NCI-H2171 (cell line): ENCODE measurements around the gene EXD2.
"Not testable (repeated sequence)": the region's sequence is repeated elsewhere in the genome, so short reads cannot be mapped to it uniquely, and the experiment has no call there.

Experiments
- DNase-seq: peaks from one replicate; lab custom pipeline; 2025; lab: John Stamatoyannopoulos, UW

EXD2 gene

DNA sequence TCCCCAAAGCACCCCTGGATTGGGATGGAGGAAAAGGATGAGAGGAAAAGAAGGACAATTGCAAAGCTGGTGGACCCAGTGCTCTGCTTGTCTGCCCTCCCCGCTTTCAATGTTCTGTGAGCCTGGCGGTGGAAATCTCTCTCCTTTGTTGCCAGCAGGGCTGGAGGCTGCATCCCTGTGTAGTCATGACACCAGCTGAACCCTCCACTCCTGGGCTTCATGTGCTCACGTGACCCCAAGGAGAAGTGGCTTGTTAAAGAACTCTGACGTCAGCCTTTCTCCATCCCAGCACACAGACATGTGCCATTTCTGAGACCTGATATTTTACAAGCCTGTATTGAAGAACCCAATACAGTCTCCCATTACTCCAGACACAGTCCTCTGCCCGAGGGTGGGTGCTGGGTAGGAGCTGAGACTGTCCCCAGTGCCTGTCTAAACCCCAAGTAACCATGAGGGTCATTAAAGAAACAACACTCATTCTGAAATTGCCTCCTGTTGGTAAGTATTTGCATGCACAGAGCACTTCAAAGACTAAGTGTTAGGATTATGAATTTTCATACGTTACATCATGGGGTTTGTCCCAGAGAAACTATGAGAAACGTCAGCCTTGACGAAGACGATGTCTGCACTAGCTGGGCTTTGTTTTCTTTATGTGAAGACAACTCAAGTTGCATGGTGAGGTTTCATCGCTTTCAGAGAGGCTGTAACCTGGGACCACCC lies 90.3 kb downstream of the EXD2 start:
- DNase-seq: no peak

DNA sequence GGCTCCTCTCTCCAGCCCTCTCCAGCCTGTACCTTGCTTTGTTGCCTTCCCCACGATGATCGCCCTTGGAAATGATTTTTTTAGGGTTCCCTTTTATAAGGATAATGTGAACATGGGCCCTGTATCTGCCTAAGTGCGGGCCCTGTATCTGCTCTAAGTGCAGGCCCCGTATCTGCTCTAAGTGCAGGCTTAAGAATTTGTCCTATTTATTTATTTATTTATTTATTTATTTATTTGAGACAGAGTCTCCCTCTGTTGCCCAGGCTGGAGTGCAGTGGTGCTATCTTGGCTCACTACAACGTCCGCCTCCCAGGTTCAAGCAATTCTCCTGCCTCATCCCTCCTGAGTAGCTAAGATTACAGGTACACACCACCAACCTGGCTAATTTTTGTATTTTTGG lies 91.2 kb downstream of the EXD2 start:
- DNase-seq: no peak

DNA sequence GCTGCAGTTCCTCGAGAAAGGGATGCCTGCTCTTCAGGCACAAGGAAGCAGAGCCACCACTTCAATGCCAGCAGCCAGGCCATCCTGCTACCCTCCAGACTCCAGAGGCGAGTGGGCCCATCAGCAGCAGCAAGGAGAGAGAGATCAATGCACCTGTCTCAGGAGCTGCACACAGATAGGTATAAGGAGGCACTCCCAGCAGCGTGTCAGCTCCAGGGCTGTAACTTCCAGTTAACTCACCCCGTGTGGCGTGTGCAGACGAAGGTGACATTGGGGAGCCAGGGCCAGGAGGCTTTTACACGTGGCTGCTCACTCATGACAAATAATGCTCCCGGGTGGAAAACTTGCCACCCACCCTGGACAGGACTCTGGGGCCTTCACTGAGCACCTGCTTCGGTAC lies 92.9 kb downstream of the EXD2 start:
- DNase-seq: no peak

DNA sequence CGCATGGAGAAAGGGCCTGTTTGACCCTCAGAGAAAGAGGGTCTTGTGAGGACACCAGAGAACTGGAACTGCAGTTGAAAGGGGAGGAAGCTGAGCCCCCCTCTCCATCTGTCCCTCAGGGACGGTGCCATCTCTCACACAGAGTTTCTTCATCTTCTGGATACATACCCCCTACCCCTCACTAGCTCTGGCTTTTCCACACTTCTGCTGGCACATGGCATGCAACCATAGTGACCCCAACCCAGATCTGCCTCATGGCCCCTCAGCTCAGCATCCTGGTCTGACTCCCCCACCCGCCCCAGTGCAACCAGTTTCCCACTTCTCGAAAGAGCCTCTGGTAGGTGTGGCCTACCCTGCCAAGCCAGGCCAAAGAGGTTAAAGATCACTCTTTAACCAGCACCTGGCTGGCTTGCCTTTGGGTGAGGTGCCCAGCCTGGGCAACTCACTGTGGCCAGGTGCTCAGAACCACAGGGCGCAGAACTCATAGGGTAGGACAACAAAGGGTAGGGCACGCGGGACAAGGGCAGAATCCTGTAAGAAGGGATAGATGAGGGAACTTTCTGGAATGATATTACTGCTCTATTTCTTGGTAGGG lies 94.5 kb downstream of the EXD2 start:
- DNase-seq: no peak

DNA sequence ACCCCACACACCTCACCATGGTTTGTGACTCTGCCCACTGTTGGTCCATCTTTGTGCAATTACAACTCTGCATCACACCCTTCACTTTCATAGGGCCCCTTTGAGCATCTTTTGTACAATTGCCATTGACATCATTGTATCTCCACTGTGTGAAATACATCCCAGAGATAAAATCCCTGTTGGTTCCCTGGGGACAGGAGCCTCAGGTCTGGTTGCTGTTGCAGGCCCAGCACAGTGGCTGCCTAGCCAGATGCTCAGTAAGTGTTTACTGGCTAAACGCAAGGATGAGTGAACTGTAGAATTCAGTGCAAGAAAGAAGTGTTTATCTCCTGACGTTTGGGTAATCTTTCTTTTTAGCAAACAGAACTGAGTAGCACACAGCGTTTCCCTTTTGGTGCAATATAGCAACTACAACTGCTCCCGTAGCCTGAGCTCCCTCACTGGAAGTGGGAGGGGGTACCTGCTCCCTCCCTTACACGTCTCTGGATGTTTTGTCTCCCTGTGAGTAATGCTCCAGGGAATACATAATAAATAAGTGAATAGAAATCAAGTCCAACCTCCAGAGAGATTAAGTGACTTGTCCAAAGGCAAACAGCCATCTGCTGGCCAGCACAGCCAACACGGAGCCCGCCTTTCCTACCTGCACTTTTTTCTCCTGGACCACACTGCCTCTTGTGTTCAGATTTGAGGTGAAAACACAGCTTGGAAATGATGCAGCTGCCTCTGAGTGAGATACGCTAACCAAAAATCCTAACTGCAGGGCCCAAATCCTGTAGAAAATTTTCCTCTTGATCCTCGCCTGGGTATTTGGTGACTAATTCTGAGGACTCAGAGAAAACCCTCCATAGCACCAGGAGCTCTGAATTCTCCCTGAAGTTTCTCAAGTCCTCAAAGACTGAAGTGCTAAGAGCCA lies 96.1 kb downstream of the EXD2 start:
- peak; percentile 84 for DNase-seq

DNA sequence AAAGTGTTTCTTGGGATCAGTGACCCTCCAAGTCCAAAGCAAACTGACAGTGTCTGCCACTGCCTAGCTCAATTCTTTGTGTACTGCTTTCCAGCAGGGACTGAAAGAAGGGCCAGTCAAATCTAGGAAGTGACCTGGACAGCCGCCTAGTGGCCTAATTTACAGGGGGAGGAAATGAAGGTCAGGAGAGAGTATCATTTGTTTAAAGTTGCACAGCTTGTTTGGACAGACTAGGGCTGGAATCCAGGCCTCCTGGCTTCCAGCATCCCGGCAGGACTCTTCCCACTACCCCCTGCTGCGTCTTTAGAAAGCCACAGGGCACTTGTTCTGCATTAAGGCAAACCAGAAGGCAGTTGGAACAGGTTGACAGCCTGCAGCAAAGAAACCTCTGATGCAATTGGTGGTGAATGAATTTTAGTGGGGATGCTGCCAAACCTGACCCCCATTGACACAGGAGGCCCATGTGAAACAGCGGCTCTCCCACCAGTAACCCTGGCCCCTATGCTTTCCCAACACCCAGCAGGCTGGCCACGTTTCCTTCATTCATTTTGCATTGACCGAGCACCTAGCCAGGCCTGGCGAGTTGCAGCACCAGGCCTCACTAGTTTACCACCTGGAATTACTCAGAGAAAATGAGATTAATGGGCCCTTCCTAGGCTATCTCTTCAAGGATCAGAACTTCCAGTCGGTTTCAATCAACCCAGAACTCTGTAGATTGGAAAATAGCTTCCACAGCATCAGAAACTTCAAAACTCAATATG lies 96.9 kb downstream of the EXD2 start:
- no peak for DNase-seq

DNA sequence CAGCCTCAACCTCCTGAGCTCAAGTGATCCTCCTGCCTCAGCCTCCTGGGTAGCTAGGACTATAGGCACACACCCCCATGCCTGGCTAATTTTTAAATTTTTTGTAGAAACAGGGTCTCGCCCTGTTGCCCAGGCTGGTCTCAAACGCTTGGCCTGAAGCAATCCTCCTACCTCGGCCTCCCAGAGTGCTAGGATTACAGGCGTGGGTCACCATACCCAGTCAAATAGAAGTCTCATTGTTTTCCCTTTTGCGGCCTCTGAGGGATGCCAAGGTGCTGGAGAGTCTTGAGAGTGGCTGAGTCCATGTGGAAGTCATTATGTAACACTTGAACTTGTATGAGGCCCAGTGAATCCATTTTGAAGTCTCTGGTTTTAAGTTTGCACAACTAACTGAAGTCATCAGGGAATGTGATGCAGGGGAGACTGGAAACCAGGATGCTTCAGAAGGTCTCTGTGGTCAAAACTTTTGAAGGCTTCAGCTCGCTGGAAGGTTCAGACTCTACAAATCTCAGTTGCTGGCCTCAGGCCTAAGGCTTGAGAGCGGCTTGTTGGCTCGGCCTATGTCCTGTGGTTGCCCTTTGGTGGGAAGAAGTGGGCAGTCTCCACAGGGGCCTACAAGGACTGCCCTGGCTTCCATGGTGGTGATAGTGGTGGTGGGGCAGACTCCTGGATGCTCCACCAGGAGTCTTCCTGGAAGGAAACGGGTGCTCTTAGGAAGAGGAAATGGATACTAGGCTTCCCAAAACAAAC lies 97.8 kb downstream of the EXD2 start:
- DNase-seq: no peak

DNA sequence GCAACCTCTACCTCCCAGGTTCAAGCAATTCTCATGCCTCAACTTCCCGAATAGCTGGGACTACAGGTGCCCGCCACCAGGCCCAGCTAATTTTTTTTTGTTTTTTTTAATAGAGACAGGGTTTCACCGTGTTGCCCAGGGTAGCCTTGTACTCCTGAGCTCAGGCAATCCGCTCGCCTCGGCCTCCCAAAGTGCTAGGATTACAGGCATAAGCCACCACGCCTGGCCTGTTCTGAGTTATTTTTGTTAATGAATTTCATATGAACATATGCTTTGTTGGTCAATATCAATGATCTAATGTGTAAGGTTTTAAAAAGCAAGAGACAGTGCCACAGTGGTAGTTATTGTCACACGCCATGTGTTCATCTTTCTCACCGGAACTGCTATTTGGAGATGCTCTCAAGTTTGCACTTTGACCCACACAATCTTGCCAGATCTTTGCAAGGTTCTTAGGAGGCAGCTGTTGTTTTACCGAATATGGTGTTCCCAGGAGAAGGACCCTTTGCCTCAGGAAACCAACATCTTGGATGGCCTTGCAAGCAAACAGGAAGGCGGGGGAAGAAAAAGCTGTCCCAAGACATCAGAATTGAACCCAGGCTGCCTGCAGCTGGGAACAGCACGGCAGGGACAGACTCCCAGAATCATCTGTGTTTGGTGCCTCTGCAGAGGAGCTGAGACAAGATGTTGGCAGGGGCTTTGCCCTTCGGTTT lies 98.7 kb downstream of the EXD2 start:
- DNase-seq: no peak

DNA sequence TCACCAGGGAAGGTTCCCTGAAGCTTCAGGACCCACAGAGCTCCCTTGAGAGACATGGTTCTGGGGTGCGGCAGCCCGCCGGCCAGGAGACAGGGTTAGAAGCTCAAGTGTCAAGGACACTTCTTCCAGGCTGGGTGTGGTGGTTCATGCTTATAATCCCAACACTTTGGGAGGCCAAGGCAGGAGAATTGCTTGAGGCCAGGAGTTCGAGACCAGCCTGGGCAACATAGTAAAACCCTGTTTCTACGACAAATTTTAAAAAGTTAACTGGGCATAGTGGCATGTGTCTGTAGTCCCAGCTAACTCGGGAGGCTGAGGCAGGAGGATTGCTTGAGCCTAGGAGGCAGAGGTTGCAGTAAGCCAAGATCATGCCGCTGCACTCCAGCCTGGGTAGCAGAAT lies 99.6 kb downstream of the EXD2 start:
- DNase-seq: not testable (repeated sequence)

DNA sequence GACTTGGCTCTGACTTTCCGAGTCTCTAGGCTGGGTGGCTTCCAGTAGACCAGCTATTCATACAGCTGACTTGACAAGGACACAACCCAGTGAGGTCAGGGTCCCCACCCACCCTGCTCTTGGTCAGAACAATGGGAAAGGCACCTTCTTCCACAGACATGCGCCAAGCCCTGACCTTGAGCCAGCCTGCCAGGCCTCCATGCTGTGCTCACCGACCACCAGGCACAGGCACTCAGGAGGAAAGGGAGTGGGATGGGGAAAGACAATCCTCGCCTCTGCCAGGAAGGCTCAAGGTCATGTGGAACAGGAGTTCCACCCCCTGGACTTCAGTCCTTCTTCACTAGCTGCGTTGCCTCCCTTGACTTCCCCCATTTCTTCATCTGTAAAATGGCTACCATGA lies 100.1 kb downstream of the EXD2 start:
- DNase-seq: no peak

DNA sequence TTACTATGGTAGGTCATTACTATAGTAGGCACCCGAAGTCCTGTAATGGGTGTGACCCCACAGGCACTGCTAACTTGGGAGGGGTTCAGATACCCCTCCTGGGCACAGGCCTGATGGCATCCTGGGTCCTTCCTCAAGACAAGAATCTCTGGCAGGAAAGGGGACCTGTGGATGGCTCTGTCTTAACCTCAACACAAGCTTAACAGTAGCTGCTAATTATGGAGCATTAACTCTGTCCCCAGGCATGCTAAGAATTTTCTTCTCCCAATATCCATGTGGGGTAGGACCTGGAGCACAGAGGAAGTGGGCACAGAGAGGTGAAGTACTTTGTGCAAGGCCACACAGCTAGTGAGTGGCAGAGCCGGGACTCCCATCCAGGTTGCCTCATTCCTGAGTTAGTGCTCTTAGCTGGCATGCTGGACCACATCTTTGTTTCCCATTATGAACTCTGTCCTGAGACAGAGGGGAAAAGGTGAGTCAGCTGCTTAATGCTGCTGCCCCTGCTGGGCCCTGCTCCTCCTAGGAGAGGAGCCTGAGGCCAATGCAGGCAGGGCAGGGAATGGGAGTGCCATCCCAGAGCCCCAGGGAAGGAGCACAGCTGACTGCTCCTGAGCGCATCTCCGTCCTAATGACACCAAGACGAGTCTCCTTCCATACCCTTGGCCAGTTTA lies 100.7 kb downstream of the EXD2 start:
- DNase-seq: no peak
